Activated T-helper 1 cell treated with anti-CD3 and anti-CD28 coated beads, Interleukin-2, amount 50 U/mL, for 16 hours (primary cell): ENCODE data around the gene BAZ2B.

Source experiments
- DNase-seq, 2 donors: peaks; one replicate each; pipeline ENCODE4 v3.0.0-alpha.2; 2020; ENCODE audit warnings: low read depth in 1 of 2, low spot score in 1 of 2

Gene BAZ2B

GRCh38 chr2:159585622-159586021, 30.7 kb downstream of the BAZ2B start:
- no peak for DNase-seq

GRCh38 chr2:159584796-159585195, 31.6 kb downstream of the BAZ2B start:
- no peak for DNase-seq

GRCh38 chr2:159573846-159574606, 42.3 kb downstream of the BAZ2B start:
- no peak for DNase-seq

- DNase-seq = no peak
These were observed 43.1 kb downstream of the BAZ2B start for GRCh38 chr2:159573294-159573693.

- DNase-seq = no peak
These were observed 43.9 kb downstream of the BAZ2B start for GRCh38 chr2:159572459-159572858.

- no peak for DNase-seq
These were observed 44.6 kb downstream of the BAZ2B start for GRCh38 chr2:159571540-159572260.

- DNase-seq = no peak
These were observed 52.3 kb downstream of the BAZ2B start for GRCh38 chr2:159564081-159564480.

GRCh38 chr2:159562248-159562647, 54.1 kb downstream of the BAZ2B start:
- no peak for DNase-seq

- no peak for DNase-seq
These were observed 54.6 kb downstream of the BAZ2B start for GRCh38 chr2:159561786-159562185.

- no peak for DNase-seq
These were observed 55.1 kb downstream of the BAZ2B start for GRCh38 chr2:159561242-159561641.

GRCh38 chr2:159559034-159559433, 57.3 kb downstream of the BAZ2B start:
- DNase-seq = no peak

- DNase-seq = no peak
These were observed 57.9 kb downstream of the BAZ2B start for GRCh38 chr2:159558479-159558878.

- no peak for DNase-seq
These were observed 58.8 kb downstream of the BAZ2B start for GRCh38 chr2:159557437-159558034.

GRCh38 chr2:159555651-159556392, 60.5 kb downstream of the BAZ2B start:
- DNase-seq = no peak

GRCh38 chr2:159553727-159554126, 62.6 kb downstream of the BAZ2B start:
- DNase-seq = no peak

GRCh38 chr2:159551806-159552205, 64.5 kb downstream of the BAZ2B start:
- DNase-seq = no peak

GRCh38 chr2:159550231-159550630, 66.1 kb downstream of the BAZ2B start:
- no peak for DNase-seq

GRCh38 chr2:159549234-159549633, 67.1 kb downstream of the BAZ2B start:
- no peak for DNase-seq

GRCh38 chr2:159546716-159547430, 69.5 kb downstream of the BAZ2B start:
- no peak for DNase-seq

- no peak for DNase-seq
These were observed 70.3 kb downstream of the BAZ2B start for GRCh38 chr2:159546039-159546438.

- no peak for DNase-seq
These were observed 71.3 kb downstream of the BAZ2B start for GRCh38 chr2:159545085-159545484.
